ENCODE measurements around the gene EGR4.

EGR4 gene

DNA sequence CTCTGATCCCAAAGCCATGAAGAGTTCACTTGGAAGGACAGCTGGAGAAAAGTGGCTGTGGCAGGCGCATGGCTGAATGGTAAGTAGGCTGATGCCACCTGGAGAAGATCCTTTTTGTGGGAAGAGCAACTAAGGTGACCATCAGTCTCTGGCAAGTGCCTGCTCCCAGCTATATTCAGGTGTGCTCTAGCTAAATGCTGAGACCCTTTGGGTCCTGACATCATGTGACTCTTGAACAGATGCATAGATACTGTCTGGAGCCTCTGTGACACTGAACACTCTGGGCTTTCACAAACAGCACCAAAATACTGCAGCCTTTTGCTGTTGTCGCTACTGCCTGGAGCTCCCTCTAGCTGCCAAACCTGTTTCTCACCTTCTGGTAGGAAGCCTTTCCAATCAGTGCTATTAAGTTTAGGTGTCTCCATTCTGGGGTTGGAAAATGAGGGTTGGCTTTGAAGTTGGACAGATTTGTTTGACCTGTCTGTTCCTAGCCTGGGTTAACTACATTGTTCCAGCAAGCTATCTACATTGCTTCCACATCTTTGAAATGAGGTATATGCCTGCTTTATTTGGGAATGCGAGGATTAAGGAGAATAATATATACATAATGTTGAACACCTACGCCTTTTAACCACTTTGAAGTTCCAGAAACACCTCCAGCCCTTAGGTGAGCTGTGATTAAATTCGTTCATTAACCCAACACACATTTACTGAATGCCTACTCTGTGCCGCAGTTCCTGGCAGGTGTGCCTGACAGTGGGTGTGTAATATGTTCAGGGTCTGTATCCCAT, 3.1 kb downstream of the EGR4 start:
- peak; percentile 49 for DNase-seq (ENCODE audit: low spot score)

DNA sequence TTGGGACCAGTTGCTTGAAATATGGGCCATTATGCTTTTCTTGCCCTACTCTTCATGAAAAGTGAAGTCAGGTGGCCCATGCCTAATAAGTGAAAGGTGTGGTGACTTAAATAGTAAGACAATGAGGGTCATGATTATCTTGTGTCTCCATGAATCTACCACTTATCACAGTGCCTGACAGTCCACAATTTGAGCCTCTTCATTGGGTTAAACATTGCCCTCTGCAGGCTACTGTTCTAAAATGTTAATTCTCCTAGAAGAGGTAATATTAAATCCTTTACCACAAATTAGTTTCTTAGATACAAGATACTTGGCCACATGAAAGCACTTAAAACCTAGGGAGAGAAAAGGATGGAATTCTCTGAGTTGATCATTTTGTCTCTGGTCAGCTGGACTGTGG, 4.0 kb downstream of the EGR4 start:
- no peak for DNase-seq (ENCODE audit: low spot score)

DNA sequence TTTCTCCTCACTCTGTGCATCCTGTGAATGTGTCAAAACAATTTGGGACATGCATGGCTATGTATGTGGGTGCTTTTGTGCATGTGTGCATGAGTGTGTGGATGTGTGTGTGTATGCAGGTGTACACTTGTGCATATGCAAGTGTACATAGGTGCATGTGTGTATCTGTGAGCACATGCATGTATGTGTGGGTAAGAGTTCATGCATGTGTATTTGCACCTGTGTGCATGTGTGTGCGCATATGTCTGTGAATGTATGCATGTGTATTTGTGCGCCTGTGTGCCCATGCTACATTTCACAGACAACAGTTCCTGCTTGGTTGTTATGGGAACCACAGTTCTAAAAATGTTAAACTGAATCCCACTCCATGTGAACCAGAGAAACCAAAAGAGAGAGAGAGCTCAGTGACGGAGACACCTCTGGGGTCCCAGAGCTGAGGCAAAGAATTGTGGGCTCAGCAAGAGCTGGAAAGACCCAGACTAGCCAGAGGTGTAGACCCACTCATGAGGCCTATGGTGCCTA, 7.2 kb downstream of the EGR4 start:
- no peak for DNase-seq (ENCODE audit: low spot score)

DNA sequence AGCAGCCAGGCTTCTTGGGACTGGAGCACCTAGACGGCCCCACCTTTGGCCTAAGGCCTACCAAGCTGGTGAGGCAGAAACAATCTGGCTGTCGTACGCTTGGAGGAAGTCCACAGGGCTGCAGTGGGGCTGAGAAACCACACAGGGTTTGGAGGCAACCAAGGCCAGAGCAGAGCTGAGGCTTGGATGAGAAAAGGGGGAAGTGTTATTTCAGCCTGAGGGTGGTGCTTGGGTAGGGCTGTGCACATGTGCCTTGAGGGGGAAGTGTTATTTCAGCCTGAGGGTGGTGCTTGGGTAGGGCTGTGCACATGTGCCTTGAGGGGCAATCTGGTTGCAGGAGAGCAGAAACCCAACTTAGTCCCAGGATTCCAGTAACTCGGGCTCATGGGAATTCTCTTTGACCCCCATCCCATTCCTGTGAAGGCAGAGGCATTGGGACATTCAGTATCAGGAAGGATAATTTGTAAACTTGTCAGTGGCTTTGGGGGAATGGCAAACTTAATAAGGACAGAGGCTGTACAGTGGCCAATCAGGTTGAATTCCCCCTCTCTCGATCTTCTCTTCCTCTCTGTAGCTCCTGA, 8.1 kb downstream of the EGR4 start:
- DNase-seq (ENCODE audit: low spot score): no peak

DNA sequence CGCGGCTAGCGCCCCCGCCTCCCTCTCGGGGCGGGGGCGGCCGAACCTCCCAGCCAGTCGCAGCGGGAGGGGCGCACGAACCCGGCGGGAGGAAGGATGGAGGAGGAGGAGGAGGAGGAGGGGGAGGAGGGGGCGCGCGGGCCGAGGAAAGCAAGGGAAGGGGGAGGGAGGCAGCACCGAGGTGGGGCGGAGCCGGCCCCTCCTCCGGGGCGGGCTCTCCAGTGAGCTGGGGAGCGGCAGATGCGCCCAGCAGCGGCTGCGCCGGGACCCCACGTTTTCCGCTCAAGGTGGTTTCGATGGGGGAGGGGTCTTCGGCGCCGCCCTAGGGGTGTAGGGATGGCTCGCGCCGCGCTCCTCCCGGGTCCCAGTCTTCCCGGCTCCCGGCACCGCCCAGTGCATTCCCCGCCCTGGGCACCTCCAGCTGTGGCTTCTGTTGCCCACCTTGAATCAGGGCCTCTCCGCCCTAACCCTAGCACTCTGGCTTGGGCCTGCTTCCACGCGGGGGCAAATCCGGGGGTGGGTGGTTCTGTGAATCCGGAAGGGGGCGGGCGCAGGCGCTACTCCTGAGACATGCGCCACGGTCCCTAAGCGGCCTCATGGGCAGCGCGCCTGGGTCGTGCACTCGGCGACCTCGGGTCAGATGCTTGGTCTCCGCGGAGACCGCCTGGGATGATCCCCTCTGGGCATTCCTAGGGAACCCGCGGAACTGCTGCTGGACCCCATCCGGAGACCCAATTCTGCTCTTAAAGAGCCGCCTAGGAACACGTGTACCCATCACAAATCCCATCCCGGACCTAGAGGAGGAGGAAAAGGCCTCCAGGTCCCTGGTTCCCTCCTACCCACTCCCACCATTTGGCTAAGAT, 8.8 kb downstream of the EGR4 start, which contains the start of gene FBXO41:
TSS of gene FBXO41 (minus strand) at position 183 of the 863 bp plus-strand sequence. CDS start 14,848 bp downstream, outside the sequence.
- DNase-seq (ENCODE audit: low spot score): no peak

DNA sequence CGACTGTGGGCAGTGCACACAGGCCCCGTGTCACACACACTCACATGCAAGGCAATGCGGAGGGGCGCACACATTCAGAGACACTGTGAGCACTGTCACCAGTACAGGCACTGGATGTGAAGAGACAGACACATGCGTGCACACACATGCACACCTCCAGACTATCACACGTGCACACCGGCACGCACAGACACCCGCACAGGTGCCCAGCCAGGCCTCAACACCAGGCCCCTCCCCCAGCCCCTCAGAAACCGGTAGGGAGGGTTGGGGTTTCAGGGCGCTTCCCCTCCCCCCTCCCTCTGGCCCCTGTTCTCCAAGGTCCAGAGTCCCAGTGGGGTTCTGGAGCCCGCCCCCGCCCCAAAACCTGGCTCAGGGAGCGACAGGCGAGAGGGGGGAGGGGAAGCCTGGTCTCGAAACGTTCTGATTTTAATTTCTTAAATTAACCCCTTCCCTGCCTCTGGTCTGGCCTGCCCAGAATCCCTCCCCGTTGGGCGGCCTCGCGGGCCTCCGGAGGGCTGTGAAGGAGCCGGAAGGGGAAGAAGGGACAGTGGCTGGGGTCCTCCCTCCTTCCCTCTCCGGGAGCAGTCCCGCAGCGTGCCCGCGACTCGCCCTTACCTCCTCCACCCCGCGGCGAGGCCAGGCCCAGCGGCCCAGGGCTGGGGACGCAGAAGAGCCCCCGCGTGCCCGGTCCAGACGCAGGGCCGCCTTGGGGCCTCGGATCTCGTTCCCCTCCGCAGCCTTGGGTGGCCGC, 9.6 kb downstream of the EGR4 start:
- DNase-seq (ENCODE audit: low spot score): no peak

DNA sequence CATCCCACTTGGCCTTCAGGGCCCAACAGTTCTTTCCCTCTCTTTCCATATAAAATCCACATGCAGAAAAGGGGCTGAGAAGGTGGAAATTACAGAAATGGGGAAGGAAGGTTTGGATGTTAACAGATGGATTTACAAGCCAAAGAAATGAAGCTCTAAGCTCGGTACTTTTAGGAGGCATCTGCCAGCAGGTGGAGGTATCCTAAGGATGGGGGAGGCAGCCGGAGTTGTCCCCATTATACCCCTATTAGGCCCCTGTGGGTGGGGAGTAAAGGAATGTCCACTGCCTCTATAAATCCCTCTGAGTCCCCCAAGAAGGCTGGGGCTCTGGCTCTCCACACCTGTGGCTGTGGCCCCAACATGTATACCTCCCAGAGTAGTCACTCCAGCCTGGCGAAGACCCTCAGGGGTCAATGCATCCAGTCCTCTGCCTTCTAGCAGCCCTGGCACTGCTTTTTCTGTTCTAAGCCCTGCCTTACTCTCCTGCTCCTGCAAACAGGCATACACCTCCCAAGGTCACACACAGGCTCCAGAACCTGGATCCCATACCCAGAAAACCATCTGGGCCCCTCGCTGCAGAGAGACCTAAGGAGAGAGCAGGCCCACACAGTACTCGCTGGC, 10.3 kb downstream of the EGR4 start:
- DNase-seq (ENCODE audit: low spot score): no peak

DNA sequence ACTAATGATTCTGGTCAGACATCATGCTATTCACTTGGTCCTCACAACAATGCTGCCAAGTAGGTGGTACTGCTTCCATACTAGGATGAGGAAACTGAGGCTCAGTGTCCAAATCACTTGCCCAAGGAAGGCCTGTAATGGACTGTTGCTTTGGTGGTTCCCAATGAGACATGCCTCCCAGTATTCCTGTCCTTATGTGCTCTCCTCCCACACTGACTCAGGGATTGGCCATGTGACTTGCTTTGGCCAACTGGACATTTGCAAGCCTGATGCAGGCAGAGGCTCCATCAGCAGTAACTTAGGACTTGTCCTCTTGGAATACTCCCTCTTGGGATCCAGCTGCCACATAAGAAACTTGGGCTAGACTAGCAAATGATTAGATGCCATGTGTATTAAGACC, 12.1 kb downstream of the EGR4 start:
- no peak for DNase-seq (ENCODE audit: low spot score)

DNA sequence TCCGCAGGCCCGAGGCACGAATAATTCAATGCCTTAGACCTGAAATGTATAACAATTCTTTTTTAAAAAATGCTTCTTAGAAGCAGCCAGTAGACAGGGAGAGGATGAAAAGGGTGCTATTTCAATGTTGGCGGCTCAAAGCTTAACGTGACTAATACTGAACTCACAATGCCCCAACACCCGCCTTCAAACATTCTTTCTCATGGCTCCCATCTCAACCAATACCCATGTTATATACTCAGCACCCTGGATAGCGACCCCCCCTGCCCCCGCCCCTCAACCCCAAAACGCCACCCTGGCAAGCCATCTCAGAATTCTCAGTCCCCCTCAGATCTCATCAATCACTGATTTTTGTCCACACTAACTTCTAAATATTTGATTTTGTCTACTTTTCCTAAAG, 13.5 kb downstream of the EGR4 start:
- DNase-seq (ENCODE audit: low spot score): no peak

DNA sequence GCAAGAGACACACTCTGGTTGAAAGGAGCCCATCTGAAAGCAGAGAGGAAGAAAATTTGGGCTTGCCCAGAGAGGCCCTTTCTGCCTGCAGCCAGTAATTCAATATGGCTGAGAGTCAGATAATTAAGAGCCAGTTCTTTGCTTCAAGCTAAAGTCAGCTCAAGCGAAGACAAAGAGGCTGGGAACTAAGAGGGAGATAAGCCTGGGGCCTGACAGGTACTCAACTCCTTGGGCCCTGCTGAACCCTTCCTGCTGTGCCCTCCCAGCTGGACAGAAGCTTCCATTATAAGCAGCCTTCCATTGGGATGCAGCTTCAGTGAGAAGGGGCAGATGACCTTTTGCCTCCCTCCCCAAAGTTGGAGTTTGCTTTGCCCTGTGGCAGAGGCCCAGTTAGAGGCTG, 21.1 kb downstream of the EGR4 start:
- no peak for DNase-seq (ENCODE audit: low spot score)

DNA sequence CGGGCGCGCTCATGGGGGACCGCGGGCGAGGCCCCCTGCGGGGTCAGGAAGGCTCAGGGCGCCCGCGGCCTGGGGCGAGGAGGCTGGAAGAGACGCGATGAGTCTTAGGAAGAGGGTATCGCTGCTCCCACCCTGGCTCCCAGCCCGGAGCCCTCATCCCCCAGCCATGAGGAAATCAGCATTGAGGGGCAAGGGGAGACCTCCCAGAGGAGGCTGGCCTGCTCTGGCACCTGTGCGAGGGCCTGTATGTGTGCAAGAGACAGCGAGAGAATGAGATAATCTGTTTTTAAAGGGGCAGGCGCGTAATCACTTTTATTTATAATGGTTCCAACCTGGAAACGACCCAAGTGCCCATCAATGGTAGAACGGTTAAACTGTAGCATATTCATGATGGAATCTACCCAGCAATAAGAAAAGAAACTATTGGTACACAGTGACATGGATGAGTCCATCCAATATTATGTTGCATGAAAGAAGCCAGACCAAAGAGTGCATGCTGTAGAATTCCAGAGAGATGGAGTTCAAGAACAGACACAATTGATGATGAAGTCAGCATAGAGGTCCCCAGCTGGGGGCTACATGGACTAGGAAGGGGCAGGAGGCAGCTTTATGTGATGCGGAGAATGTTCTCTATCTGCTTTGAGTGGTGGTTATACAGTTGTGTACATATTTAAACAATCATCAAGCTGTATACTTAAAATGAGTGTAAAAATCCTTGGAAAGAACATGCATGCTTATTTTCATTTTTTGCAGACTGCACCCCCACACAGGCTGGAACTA, 23.5 kb downstream of the EGR4 start:
- DNase-seq (ENCODE audit: low spot score): no peak

DNA sequence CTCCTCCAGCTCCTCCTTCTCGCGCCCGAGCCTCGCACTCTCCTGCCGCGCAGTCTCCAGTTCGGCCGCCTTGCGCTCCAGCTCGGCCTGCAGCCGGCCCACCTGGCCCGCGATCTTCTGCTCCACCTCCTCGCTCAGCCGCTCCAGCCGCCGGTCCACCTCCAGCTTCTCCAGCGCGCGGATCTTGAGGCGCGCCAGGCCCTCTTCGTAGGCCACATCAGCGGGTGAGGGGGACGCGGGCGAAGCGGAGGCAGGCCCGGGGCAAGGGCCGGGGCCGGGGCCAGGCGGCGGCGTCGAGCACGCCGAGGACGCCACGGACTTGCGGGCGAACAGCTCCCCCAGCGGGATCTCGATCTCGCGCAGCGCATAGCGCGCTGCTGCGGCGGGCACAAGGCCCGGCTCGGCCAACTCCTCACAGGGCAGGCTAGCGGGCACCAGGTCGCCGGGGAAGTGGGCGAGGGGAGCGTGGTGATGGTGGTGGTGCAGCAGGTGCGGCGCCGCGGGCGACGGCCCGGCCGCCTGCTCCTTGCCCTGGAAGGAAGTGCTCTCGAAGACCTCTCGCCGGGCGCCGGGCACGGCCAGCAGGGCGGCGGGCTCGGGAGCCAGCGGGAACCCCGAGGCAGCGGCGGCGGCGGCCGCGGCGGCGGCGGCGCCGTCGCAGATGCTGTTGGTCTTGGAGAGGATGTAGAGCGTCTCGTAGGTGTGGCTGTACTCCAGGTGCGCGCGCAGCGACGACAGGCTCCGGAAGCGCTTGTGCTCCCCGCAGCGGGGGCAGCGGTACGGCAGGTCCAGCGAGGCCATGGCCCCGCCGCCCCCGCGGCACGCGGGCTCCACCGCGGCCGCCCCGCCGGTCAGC, 24.3 kb downstream of the EGR4 start:
- no peak for DNase-seq (ENCODE audit: low spot score)

DNA sequence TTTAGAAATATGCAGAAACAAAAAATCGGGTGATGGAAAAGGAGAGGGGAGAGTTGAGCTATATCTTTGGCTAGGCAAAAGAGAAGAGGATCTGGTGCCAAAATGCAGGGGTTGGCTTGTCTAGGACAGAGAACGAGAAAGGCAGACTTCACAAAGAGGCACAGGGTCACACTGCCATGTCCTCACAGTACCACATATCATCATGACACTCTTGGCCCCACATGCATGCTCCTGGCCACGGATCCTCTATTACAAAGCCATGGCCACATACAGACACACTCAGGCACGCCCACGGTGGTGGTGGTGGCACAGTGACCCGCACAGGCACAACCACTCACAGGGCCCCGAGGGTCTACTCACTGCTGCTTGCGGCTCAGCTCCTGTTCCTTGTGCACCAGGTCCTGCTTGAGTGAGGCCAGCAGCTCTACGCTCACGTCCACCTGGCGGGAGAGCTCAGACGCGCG, 24.9 kb downstream of the EGR4 start:
- no peak for DNase-seq (ENCODE audit: low spot score)

DNA sequence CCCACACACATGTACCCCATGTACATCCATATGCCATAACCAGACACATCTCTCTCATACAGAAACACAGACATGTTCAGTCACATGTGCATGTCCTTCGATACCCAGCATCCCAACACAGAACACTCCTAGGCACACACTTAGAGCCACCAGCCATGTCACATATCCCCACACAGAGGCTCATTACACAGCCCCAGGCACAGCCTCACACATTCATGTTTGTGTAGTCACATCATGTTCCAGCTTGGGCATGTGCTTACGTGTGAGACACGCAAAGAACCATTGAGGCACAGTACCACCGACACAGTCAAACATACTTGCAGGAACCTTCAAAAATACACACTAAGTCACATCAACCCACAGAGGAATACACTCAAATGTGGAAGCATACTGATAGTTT, 26.3 kb downstream of the EGR4 start:
- DNase-seq (ENCODE audit: low spot score): no peak

DNA sequence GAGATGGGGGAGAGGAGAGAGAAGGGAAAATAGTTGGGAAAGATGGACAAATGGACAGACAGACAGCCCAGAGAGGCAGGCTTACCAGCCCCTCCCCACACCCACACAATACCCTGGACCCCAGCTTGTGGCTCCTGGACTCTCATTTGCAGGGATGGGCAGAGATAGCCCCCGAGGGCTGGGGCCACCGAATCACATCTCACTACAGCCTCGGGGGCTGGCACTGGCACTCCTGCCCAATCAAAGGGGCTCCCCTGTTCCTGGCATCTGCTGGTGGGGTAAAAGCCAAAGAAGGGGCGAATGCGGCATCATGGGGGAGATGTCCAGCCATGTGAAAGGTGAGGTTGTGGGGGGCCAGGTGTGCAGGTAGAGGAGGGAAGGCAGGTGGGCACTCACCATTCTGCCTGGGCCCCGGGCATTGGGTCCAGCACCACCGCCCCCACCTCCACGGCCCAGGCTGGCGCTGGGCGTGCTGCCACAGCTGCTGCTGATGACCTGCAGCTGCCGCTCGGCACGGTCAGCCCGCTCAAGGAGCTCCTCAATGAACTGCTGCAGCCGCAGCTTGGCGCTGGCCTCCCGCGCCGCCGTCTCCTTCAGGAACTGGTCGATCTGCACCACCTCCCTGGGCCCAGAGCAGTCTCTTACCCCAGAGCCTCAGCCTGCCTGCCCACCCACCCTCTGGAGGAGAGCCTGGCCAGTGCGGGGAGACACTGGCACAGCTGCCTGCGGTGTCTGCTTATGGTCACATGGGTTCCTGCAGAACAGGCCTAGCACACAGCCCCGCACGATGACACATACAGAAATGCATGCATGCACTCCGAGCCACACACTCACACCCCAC, 27.1 kb downstream of the EGR4 start:
- DNase-seq (ENCODE audit: low spot score): no peak

DNA sequence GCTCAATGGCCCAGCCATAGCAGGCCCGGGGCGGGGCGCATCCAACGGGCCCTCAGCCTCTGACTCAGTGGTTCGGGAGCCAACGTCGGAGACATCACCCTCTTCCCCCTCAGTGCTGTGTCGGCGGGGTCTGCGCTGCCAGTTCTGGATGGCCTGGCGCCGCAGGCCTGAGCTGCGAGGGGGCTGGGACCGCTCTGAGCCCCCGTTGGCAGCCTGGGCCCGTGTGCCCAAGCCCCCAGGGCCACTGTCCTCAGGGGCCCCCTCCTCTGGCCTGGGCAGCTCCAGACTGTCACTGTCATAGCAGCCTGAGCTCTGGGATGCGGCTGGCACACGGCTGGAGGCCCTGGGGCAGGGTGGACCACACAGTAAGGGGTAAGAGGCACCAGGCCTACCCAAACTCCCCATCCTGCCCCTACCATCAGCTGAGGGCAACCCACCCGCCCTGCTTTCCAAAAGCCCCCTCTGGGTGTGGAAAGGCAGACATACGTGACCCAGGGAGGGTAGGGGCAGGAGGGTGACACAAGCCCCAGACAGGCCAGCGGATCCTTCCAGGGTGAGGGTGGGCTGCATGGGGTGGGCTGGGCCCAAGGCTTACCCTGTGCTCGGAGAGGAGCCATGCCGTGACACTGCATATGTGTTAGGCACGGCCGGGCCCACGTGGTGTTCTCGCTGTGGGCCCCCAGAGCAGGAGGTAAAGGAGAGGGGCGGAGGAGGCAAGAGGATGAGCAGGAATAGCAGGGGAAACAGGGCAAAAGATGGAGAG, 27.9 kb downstream of the EGR4 start:
- DNase-seq (ENCODE audit: low spot score): no peak

DNA sequence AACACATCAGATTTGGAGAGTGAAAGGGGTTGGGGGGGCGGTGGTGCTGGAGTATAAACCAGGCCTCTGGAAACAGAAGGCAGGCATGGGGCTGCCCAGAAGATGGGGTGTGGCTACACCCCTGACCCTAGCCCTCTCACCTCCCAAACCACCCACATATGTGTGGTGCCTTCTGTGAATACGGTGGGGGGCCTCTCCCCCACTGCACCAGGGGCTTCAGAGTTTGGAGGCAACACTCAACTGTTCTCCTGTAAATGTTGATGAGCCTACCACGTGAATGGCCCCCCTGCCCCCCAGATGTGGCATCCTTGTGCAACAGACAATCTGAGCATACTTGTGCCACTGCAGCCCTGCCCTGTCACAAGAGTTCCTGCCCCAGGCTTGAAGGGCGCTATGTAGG, 28.6 kb downstream of the EGR4 start:
- DNase-seq (ENCODE audit: low spot score): no peak

DNA sequence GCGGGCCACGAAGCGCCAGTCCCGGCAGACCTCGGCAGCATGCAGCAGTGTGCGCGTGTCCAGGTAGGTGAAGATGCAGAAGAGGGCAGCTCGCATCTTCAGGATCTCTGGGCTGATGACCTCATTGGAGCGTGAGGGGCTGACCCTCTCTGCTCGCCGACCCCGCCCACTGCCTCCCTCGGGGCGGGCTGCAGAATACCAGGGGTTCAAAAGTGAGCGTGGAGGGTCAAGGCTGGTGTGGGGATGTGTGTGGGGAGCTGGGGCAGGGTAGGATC, 29.1 kb downstream of the EGR4 start:
- DNase-seq (ENCODE audit: low spot score): no peak
